Smooth muscle cell (in vitro differentiated cells): Measurements from ENCODE around the gene DHRS7C. TPM values are rescaled to one million over a fixed set of nuclear protein-coding genes. Genes with fewer than 3 reads are reported as not detected.

Experiments
- DNase-seq: peaks from one replicate; lab custom pipeline; 2025; ENCODE audit not compliant: unreplicated experiment; lab: John Stamatoyannopoulos, UW
- H2AFZ ChIP-seq: fragments of 200-600 bp; sonication (generic); 2 replicates; pipeline ENCODE4 v1.6.0; 2016; ENCODE audit warnings: antibody characterized with exemption, low read depth, mild to moderate bottlenecking
- H3F3A ChIP-seq: fragments of 200-600 bp; sonication (generic); 2 replicates; pipeline ENCODE4 v1.6.0; 2017; ENCODE audit warnings: antibody characterized with exemption, low read depth
- H3K27ac ChIP-seq: fragments of 200-600 bp; sonication (generic); 2 replicates; pipeline ENCODE4 v1.5.1; 2016; ENCODE audit warnings: low read depth, mild to moderate bottlenecking
- H3K27me3 ChIP-seq: fragments of 200-600 bp; sonication (generic); 2 replicates; pipeline ENCODE4 v1.6.1; 2016; ENCODE audit warnings: low read depth, mild to moderate bottlenecking
- H3K36me3 ChIP-seq: fragments of 200-600 bp; sonication (generic); 2 replicates; pipeline ENCODE4 v1.5.1; 2016; ENCODE audit warnings: low read depth
- H3K4me1 ChIP-seq: fragments of 200-600 bp; sonication (generic); 2 replicates; pipeline ENCODE4 v1.5.1; 2016; ENCODE audit warnings: low read depth
- H3K4me2 ChIP-seq: fragments of 200-600 bp; sonication (generic); 2 replicates; pipeline ENCODE4 v1.6.0; 2016; ENCODE audit warnings: mild to moderate bottlenecking
- H3K4me3 ChIP-seq: fragments of 200-600 bp; sonication (generic); 2 replicates; pipeline ENCODE4 v1.5.1; 2016; ENCODE audit warnings: mild to moderate bottlenecking
- H3K79me2 ChIP-seq: fragments of 200-600 bp; sonication (generic); 2 replicates; pipeline ENCODE4 v1.6.0; 2016; ENCODE audit warnings: low read depth, mild to moderate bottlenecking
- H3K9ac ChIP-seq: fragments of 200-600 bp; sonication (generic); 2 replicates; pipeline ENCODE4 v1.6.0; 2016; ENCODE audit warnings: low read depth
- H3K9me3 ChIP-seq: fragments of 200-600 bp; sonication (generic); replicated peaks from 2 replicates; pipeline ENCODE4 v1.5.1; 2016; ENCODE audit warnings: low read depth
- H4K20me1 ChIP-seq: fragments of 200-600 bp; sonication (generic); 2 replicates; pipeline ENCODE4 v1.6.0; 2016; ENCODE audit warnings: low read depth
- WGBS: methylation state at CpG from one replicate; pipeline ENCODE4 v1.1.7; 2016; ENCODE audit warnings: low lambda C conversion rate; 5-methylcytosine and 5-hydroxymethylcytosine counted together
- polyA plus RNA-seq: library from polyadenylated mRNA; unstranded; fragments of >200 nt; fragmentation: Nextera tagmentation; extraction: Ambion mirVana; gene quantifications from 2 replicates; pipeline ENCODE4 v1.2.1, GENCODE V29; 2016
- total RNA-seq: library from RNA; depleted of rRNA; stranded (reverse); fragments of >200 nt; gene quantifications from 2 replicates; pipeline ENCODE4 v1.2.3, GENCODE V29; 2014
- TF ChIP-seq, protein P1 (sequence below): fragments of 200-600 bp; sonication (generic); IDR thresholded peaks from 2 replicates; pipeline ENCODE4 v1.5.1; 2017; ENCODE audit warnings: borderline replicate concordance, mild to moderate bottlenecking, antibody characterized with exemption; ENCODE audit not compliant: insufficient read depth, poor library complexity, severe bottlenecking

DHRS7C gene
- total and polyA plus RNA-seq, 2 experiments from 2014 or later: not detected

DNA sequence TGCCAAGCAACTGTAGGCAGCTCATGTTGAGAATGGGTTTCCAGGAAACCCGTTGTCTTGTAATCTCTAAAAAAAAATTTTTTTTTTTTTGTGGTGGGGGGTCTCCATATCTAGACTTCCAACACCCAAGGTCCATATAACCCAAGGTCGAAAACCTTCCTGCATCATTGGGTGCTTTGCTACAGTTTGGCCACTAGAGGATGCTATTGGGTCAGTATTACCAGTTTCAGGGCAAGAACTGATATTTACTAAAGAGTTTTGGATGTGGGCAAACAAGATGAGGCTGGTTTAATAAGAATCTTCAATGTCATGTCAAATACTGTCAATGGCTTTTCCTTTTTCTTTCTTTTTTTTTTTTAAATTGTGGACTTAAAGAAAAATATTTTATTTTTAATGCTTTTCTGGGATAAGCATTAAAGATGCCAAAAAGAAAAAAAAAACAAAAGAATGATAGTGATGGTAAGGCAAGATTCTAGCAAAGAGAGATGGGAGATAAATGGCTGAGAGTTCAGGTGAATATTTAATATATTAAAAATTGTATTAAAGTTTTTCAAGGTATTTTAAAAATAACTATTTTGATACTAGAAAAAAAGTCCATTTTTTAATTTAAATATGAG lies 62.2 kb downstream of the DHRS7C start:
- Histone ChIP-seq H4K20me1 (no peaks in the 10 kb centered on the region), H3K4me1 (peaks cover 7% of the 10 kb centered on the region), H3K4me3 (no peak overlapping the region), H3K27me3 (no peaks in the 10 kb centered on the region), H2AFZ (no peak overlapping the region), H3F3A (no peaks in the 10 kb centered on the region), H3K4me2 (no peak overlapping the region), H3K9me3 (no peaks in the 10 kb centered on the region), H3K27ac (peak overlapping the region; percentile 36), H3K79me2 (no peaks in the 10 kb centered on the region), H3K9ac (no peak overlapping the region), H3K36me3 (no peaks in the 10 kb centered on the region)
- DNase-seq: no peak
- WGBS: 25% methylated on average over 2 of the region's 2 CpGs
- TF ChIP-seq, protein P1, sequence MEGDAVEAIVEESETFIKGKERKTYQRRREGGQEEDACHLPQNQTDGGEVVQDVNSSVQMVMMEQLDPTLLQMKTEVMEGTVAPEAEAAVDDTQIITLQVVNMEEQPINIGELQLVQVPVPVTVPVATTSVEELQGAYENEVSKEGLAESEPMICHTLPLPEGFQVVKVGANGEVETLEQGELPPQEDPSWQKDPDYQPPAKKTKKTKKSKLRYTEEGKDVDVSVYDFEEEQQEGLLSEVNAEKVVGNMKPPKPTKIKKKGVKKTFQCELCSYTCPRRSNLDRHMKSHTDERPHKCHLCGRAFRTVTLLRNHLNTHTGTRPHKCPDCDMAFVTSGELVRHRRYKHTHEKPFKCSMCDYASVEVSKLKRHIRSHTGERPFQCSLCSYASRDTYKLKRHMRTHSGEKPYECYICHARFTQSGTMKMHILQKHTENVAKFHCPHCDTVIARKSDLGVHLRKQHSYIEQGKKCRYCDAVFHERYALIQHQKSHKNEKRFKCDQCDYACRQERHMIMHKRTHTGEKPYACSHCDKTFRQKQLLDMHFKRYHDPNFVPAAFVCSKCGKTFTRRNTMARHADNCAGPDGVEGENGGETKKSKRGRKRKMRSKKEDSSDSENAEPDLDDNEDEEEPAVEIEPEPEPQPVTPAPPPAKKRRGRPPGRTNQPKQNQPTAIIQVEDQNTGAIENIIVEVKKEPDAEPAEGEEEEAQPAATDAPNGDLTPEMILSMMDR: peak; percentile 98

DNA sequence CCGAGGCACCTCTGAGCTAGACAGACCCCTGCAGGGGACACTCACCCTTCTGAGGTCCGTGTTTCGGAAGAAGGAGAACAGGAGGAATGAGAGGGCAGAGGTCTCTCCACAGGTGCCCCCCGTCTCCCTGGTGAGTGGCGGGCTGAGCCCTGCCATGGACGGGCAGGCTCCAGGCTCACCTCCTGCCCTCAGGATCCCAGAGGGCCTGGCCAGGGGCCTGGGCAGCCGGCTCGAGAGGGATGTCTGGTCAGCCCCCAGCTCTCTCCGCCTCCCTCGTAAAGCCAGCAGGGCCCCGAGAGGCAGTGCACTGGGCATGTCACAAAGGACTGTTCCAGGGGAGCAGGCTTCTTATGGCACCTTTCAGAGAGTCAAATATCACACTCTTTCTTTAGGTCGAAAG lies 62.8 kb downstream of the DHRS7C start:
- Histone ChIP-seq H3K27me3 (no peaks in the 10 kb centered on the region), H2AFZ (no peak overlapping the region), H3K4me1 (peaks cover 7% of the 10 kb centered on the region), H3F3A (no peaks in the 10 kb centered on the region), H3K9me3 (no peaks in the 10 kb centered on the region), H3K36me3 (no peaks in the 10 kb centered on the region), H3K9ac (no peak overlapping the region), H3K27ac (no peak overlapping the region), H3K4me3 (no peak overlapping the region), H4K20me1 (no peaks in the 10 kb centered on the region), H3K79me2 (no peaks in the 10 kb centered on the region), H3K4me2 (no peak overlapping the region)
- TF ChIP-seq, protein P1: no peak
- WGBS: 83% methylated on average over 11 of the region's 12 CpGs
- DNase-seq: no peak

DNA sequence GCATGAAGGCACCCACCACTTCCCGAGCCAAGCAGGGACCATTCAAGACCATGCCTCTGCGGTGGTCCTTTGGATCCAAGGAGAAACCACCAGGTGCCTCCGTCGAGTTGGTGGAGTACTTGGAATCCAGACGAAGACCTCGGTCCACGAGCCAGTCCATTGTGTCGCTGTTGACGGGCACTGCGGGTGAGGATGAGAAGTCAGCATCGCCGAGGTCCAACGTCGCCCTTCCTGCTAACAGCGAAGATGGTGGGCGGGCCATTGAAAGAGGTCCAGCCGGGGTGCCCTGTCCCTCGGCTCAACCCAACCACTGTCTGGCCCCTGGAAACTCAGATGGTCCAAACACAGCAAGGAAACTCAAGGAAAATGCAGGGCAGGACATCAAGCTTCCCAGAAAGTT lies 63.4 kb downstream of the DHRS7C start:
- no peak overlapping the region for H3K4me2 ChIP-seq
- H3K36me3 ChIP-seq: no peaks in the 10 kb centered on the region
- no peaks in the 10 kb centered on the region for H4K20me1 ChIP-seq
- no peak for DNase-seq
- H3K79me2 ChIP-seq: no peaks in the 10 kb centered on the region
- no peaks in the 10 kb centered on the region for H3K9me3 ChIP-seq
- H3K27ac ChIP-seq: no peak overlapping the region
- TF ChIP-seq, protein P1: no peak
- H3K4me3 ChIP-seq: no peak overlapping the region
- no peak overlapping the region for H3K9ac ChIP-seq
- no peaks in the 10 kb centered on the region for H3F3A ChIP-seq
- H2AFZ ChIP-seq: no peak overlapping the region
- WGBS: 96% methylated on average over 18 of the region's 18 CpGs
- H3K27me3 ChIP-seq: no peaks in the 10 kb centered on the region
- H3K4me1 ChIP-seq: peaks cover 7% of the 10 kb centered on the region

DNA sequence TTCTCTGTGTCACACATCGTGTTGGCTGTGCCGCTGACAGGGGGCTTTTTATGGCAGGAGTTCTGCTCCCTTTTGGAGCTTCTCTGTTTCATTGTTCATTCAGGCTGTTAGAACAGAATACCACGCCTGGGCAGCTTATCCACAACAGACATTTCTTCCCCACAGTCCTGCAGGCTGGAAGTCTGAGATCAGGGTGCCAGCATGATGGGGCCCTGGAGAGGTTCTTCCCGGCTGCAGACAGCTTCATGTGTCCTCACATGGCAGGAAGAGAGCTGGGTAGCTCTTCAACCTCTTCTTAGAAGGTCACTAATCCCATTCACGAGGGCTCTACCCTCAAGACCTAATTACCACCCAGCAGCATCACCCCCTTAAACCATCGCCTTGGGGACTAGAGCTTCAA lies 65.1 kb downstream of the DHRS7C start:
- Histone ChIP-seq H2AFZ (no peak overlapping the region), H3K27me3 (no peaks in the 10 kb centered on the region), H3K4me2 (no peak overlapping the region), H3K9me3 (no peaks in the 10 kb centered on the region), H4K20me1 (no peaks in the 10 kb centered on the region), H3K4me1 (peaks cover 7% of the 10 kb centered on the region), H3K9ac (no peak overlapping the region), H3K36me3 (no peaks in the 10 kb centered on the region), H3F3A (no peaks in the 10 kb centered on the region), H3K4me3 (no peak overlapping the region), H3K27ac (no peak overlapping the region), H3K79me2 (no peaks in the 10 kb centered on the region)
- 89% methylated on average over 6 of the region's 6 CpGs for WGBS
- TF ChIP-seq, protein P1: no peak
- no peak for DNase-seq
